K562 (cell line): Measurements from ENCODE around the gene PLEKHA5.

ENCODE experiments used
- CTCF ChIP-seq, 3 experiments: IDR thresholded peaks in 2 of 3; conservative IDR thresholded peaks in 1 of 3; 2 replicates each; pipeline ENCODE4 v1.5.1; 2011 to 2012; ENCODE audit warnings: low read length in 3 of 3, mild to moderate bottlenecking in 3 of 3, control low read depth in 2 of 3, improper control_type of control experiment in 1 of 3, inconsistent platforms in 1 of 3, low read depth in 1 of 3, mixed read lengths in 1 of 3, moderate library complexity in 1 of 3; ENCODE audit not compliant: insufficient read depth in 2 of 3
- DACH1 ChIP-seq: fragments of 450-650 bp; IDR thresholded peaks from 2 replicates; pipeline ENCODE4 v1.6.1; 2018; ENCODE audit not compliant: partially characterized antibody
- ESRRA ChIP-seq: fragments of 450-650 bp; IDR thresholded peaks from 2 replicates; pipeline ENCODE4 v1.6.1; 2014; ENCODE audit warnings: low read depth, mild to moderate bottlenecking, moderate library complexity, borderline replicate concordance
- EZH2 ChIP-seq: IDR thresholded peaks from 2 replicates; pipeline ENCODE4 v1.6.1; 2012; ENCODE audit warnings: low read depth, mild to moderate bottlenecking, inconsistent platforms, low read length, borderline replicate concordance
- NR2C1 ChIP-seq, 2 experiments: fragments of 450-650 bp; IDR thresholded peaks; 2 replicates each; pipeline ENCODE4 v1.6.1; 2017; ENCODE audit warnings: mild to moderate bottlenecking in 2 of 2, antibody characterized with exemption in 1 of 2, inconsistent platforms in 1 of 2, missing compliant biosample characterization in 1 of 2, missing genetic modification characterization in 1 of 2
- POLR2A ChIP-seq: fragments of 450-650 bp; conservative IDR thresholded peaks from 2 replicates; pipeline ENCODE4 v1.6.1; 2016
- TAF1 ChIP-seq: IDR thresholded peaks from 2 replicates; pipeline ENCODE4 v1.6.1; 2011; ENCODE audit warnings: mild to moderate bottlenecking, low read length, moderate library complexity; ENCODE audit not compliant: insufficient read depth, control insufficient read depth, severe bottlenecking; ENCODE audit errors: extremely low read depth
- TFAP4 ChIP-seq: sonication (generic); formaldehyde crosslinking; IDR thresholded peaks from 2 replicates; pipeline ENCODE4 v1.8.0; 2022; ENCODE audit warnings: missing genetic modification reagents, mild to moderate bottlenecking, moderate library complexity, borderline replicate concordance
- ZNF239 ChIP-seq: fragments of 250-450 bp; sonication (Bioruptor Pico); IDR thresholded peaks from 2 replicates; pipeline ENCODE4 v1.4.0; 2020; ENCODE audit warnings: mild to moderate bottlenecking
- ZNF280B ChIP-seq: fragments of 250-450 bp; sonication (Bioruptor Pico); IDR thresholded peaks from 2 replicates; pipeline ENCODE4 v1.5.1; 2021; ENCODE audit warnings: mild to moderate bottlenecking
- ZNF79 ChIP-seq: fragments of 250-450 bp; sonication (Bioruptor Pico); IDR thresholded peaks from 2 replicates; pipeline ENCODE4 v1.4.0; 2020; ENCODE audit warnings: low read depth, mild to moderate bottlenecking, moderate library complexity
- TF ChIP-seq, protein P1 (sequence below), 2 experiments: IDR thresholded peaks in 1 of 2; conservative IDR thresholded peaks in 1 of 2; 2 replicates each; pipeline ENCODE4 v1.6.1; 2016; ENCODE audit warnings: low read depth in 2 of 2, mild to moderate bottlenecking in 1 of 2, missing compliant biosample characterization in 1 of 2, missing genetic modification characterization in 1 of 2, moderate library complexity in 1 of 2

DNA sequence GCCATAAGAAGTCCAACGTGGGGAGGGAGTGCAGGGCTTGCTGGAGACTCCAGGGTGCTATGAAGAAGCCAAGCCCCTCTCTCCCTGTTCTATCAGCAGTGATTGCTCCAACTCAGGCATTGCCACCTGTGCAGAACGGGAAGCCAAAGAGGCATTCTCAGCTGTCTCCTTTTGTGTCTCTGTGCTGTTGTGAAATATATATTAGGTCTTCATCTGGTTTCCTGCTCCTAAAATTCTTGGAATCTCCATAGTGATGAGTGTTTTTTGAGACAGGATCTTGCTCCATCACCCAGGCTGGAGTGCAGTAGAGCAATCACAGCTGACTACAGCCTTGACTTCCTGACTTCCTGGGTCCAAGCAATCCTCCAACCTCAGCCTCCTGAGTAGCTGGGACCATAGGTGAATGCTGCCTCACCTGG, 258.6 kb downstream of the PLEKHA5 start:
- TF ChIP-seq POLR2A (no peak), TAF1 (no peak), ZNF280B (CRISPR knock-in tag) (no peak), ZNF79 (no peak), ESRRA (no peak), TFAP4 (no peak), NR2C1 (IDR thresholded peaks at IDR 0.05) (no peak), NR2C1 (tag; IDR thresholded peaks at IDR 0.05) (no peak), ZNF239 (no peak), CTCF (IDR thresholded peaks at IDR 0.05 in 2 of 3, conservative IDR thresholded peaks at IDR 0.05 in 1 of 3; ENCODE audit: insufficient read depth in 2 of 3, low read depth in 1 of 3, low read length in 3 of 3) (no peak), DACH1 (no peak), EZH2 (no peak)
- TF ChIP-seq, protein P1, sequence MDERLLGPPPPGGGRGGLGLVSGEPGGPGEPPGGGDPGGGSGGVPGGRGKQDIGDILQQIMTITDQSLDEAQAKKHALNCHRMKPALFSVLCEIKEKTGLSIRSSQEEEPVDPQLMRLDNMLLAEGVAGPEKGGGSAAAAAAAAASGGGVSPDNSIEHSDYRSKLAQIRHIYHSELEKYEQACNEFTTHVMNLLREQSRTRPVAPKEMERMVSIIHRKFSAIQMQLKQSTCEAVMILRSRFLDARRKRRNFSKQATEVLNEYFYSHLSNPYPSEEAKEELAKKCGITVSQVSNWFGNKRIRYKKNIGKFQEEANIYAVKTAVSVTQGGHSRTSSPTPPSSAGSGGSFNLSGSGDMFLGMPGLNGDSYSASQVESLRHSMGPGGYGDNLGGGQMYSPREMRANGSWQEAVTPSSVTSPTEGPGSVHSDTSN (CRISPR knock-in tag; IDR thresholded peaks at IDR 0.05; ENCODE audit: low read depth), result no peak
- TF ChIP-seq, protein P1 (tag; conservative IDR thresholded peaks at IDR 0.05; ENCODE audit: low read depth), result no peak
